ENCODE data around the gene TLN1.

DNA sequence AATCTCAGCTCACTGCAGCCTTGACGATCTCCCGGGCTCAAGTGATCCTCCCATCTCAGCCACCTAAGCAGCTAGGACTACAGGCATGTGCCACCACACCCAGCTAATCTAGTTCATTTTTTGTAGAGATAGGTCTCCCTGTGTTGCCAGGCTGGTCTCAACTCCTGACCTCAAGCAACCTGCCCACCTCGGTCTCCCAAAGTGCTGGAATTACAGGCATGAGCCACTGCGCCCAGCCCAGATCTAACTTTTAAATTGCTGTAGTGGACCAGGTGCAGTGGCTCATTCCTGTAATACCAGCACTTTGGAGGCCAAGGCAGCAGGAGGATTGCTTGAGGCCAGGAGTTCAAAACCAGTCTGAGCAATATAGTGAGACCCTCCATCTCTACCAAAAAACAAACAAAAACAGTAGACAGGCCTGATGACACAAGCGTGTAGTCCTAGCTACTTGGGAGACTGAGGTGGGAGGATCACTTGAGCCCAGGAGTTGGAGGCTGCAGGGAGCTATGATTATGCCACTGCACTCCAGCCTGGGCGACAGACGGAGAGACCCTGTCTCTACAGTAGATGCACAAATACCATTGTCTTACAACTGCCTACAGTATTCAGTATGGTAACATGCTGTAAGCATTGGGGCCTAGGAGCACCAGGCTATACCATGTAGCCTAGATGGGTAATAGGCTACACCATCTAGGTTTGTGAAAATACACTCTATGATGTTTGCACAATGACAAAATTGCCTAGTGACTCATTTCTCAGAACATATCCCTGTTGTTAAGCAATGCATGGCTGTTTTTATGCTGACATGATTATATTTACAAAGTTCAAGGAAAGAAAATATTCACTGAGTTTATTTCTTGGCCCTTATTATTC lies 79.8 kb downstream of the TLN1 start:
- no peak for TF ChIP-seq POLR2A (IDR thresholded peaks at IDR 0.05; ENCODE audit: low read depth)
- TF ChIP-seq, protein P1, sequence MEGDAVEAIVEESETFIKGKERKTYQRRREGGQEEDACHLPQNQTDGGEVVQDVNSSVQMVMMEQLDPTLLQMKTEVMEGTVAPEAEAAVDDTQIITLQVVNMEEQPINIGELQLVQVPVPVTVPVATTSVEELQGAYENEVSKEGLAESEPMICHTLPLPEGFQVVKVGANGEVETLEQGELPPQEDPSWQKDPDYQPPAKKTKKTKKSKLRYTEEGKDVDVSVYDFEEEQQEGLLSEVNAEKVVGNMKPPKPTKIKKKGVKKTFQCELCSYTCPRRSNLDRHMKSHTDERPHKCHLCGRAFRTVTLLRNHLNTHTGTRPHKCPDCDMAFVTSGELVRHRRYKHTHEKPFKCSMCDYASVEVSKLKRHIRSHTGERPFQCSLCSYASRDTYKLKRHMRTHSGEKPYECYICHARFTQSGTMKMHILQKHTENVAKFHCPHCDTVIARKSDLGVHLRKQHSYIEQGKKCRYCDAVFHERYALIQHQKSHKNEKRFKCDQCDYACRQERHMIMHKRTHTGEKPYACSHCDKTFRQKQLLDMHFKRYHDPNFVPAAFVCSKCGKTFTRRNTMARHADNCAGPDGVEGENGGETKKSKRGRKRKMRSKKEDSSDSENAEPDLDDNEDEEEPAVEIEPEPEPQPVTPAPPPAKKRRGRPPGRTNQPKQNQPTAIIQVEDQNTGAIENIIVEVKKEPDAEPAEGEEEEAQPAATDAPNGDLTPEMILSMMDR (IDR thresholded peaks at IDR 0.05), result no peak

Data from esophagus muscularis mucosa (tissue), 3 donors.